GM20000 (cell line): ENCODE measurements around the gene ZNF280C.

Experiments used
- DNase-seq: peaks from one replicate; pipeline ENCODE4 v3.0.0; 2012; ENCODE audit warnings: low spot score
- CTCF ChIP-seq: IDR thresholded peaks from 2 replicates; pipeline ENCODE4 v1.5.1; 2012; ENCODE audit warnings: mild to moderate bottlenecking, control low read depth; ENCODE audit errors: extremely low read depth, missing control alignments

Gene ZNF280C

GRCh38 chrX:130174937-130175336 lies 93.8 kb downstream of the ZNF280C start:
- no peak for TF ChIP-seq CTCF
- DNase-seq: no peak

GRCh38 chrX:130174045-130174704 lies 94.5 kb downstream of the ZNF280C start:
- DNase-seq: no peak
- TF ChIP-seq CTCF: no peak

- DNase-seq: peak; percentile 74
- no peak for TF ChIP-seq CTCF
Measured at GRCh38 chrX:130173190-130173895, 95.4 kb downstream of the ZNF280C start.

GRCh38 chrX:130172127-130172845 lies 96.4 kb downstream of the ZNF280C start:
- TF ChIP-seq CTCF: no peak
- no peak for DNase-seq

- peak; percentile 25 for DNase-seq
- TF ChIP-seq CTCF: no peak
Measured at GRCh38 chrX:130171446-130172126, 97.1 kb downstream of the ZNF280C start, which contains the start of gene RAB33A. TSS of gene RAB33A (plus strand) at chrX:130171962. CDS start at chrX:130172063, 101 bp downstream.

GRCh38 chrX:130170752-130171445 lies 97.8 kb downstream of the ZNF280C start:
- peak; percentile 77 for DNase-seq
- no peak for TF ChIP-seq CTCF
